Inflammatory macrophage treated with lipopolysaccharide for 1 hour (primary cell): ENCODE measurements around the gene FADS1.
A peak's percentile ranks its signal among the peaks of the same experiment; 100 is the strongest.

Experiments used
- DNase-seq, 2 donors: peaks; one replicate each; pipeline ENCODE4 v3.0.0-alpha.2; 2020 to 2022

The FADS1 gene

DNA sequence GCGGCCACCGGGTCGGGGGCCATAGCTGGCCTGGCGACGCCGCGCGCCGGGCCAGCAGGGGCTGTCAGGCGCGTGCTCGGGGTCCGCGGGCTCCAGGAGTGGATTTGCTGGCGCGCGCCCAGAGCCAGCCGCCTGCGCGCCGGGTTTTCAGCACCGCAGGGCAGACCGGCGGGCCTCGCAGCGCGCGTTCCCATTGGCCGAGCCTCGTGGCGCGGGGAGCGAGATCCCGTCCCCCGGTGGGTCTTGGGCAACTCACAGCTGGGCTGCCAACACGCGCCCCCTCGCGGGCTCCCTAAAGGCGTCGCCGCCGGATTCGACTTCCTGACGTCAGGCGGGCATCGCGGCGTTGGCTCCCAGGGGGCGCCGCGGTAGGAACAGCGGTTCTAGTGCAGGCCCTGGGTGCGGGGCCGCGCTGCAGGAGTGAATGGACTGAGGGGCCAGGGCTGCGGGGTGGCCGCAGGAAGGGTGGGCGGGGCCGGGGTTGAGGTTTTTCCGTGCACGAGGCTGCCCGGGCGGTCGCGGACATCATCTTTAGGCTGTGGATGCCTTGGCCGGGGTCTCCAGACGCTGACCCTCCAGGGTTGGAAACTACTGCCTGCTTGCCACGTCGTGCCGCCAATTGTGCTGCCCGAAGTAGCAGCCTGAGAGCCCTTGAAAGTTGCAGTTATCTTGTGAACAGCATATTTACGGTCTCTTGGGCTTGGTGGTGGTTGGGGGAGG, at the start of gene FADS1:
Gene FADS1 (minus strand): TSS at position 268 of the 720 bp plus-strand sequence. CDS start 74 bp downstream, at position 194.
- DNase-seq: peak; percentile 95 to 97

DNA sequence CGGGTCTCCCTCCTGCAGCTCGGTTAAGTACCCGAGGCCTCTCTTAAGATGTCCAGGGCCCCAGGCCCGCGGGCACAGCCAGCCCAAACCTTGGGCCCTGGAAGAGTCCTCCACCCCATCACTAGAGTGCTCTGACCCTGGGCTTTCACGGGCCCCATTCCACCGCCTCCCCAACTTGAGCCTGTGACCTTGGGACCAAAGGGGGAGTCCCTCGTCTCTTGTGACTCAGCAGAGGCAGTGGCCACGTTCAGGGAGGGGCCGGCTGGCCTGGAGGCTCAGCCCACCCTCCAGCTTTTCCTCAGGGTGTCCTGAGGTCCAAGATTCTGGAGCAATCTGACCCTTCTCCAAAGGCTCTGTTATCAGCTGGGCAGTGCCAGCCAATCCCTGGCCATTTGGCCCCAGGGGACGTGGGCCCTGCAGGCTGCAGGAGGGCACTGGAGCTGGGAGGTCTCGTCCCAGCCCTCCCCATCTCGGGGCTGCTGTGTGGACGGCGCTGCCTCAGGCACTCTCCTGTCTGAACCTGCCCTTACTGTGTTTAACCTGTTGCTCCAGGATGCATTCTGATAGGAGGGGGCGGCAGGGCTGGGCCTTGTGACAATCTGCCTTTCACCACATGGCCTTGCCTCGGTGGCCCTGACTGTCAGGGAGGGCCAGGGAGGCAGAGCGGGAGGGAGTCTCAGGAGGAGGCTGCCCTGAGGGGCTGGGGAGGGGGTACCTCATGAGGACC, 49.6 kb upstream of the FADS1 start:
- DNase-seq: no peak

DNA sequence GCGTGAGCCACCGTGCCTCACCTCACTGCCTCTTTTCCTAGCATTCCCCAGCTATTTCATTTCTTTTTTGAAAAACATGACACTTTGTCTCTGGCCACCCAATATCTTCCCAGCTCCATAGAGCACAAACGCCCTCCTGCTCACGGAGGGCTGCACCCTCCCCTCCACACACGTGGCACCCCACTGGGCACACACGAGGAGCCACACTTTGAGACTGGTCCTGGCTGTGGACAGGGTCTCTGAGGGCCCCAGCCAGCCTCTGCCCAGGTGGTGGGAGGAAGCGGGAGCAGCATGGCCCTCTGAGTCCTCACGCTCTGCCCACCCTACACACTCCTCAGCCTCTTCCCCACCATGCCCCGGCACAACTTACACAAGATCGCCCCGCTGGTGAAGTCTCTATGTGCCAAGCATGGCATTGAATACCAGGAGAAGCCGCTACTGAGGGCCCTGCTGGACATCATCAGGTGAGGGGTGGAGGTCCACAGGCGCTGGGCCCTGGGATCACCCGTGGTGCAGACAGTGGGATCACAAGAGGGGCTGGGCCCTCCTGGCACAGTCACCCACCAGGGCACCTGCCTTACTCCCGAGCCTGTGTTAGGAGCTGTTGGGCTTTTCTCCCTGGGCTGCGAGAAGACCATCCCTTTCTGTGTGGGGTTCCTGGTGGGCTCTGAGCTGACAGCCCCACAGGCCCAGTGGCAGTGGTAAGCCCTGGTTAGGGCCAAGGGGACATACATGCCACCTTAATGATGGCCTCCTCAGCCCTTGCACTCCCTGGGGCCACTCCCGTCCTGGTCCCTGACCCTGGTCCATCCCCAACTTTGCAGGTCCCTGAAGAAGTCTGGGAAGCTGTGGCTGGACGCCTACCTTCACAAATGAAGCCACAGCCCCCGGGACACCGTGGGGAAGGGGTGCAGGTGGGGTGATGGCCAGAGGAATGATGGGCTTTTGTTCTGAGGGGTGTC, 48.3 kb upstream of the FADS1 start:
- DNase-seq: no peak

DNA sequence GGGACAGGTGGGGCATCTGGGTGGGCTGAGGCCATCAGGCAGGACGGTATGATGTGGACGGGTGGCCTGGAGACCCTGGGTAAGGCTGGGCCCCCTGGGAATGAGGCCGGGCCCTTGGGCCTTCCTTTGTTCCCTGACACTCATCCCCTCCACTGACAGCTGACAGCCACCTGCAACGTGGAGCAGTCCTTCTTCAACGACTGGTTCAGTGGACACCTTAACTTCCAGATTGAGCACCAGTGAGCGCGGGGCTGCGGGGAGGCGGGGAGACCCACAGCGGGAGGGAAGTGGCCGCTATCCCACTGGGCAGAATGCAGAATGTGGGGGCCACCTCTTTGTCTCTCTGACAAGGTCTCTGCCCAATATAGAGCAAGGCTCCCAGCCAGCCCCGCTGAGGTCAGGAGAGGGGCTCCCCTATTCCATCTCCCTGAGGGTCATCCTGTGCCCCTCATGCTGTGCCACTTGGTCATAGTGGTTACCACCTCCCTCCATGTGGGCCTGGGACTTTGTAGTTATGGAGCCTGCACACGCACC, 46.8 kb upstream of the FADS1 start:
- no peak for DNase-seq

DNA sequence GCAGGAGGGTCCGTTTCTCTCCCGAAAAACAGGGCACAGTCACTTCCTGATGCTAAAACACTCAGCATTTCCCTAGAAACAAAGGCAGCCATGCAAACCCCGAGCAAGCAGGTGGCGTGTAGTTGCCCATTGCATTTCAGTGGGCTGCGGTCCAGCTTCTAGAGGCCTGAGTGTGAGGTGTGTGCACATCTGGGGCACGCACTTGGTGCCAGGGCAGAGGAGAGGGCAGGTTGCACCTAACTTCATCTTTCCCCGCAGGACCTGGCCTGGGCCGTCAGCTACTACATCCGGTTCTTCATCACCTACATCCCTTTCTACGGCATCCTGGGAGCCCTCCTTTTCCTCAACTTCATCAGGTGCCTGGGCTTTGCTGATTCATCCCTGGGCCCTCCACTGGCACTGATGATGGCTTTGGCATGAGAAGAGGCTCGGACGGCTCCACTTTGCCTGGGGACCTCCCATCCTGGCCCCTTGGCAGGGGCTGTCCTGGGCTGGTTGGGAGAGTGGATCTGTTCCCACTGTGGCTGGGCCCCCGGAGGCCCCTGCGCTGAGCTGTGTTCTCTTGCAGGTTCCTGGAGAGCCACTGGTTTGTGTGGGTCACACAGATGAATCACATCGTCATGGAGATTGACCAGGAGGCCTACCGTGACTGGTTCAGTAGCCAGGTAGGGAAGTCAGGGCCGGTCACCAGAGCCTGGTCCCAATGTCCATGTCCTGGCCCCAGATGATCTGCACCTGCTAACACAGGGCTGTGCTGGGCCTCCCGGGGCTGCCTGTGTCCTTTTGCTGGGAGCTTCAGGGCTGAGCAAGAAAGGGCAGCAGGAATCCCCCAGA, 46.1 kb upstream of the FADS1 start:
- DNase-seq: no peak

DNA sequence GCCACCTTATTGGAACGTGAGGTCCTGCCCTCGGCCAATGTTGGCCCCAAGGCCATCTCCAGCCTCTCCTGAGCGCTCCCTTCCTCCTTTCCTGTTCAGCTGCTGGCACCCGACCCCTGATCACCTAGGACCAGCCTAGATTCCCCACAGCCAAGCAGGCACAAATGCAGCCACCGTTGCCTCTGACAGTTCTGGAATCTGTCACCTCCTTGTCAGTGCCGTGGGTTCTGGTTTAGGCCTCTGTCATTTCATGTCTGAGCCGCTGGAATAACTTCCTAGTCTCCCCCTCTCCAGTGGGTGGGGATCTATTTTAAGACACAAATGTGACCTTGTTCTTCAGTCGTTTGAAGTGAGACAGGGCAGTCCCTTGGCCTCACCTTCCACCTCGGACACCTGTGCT, 44.8 kb upstream of the FADS1 start:
- no peak for DNase-seq

DNA sequence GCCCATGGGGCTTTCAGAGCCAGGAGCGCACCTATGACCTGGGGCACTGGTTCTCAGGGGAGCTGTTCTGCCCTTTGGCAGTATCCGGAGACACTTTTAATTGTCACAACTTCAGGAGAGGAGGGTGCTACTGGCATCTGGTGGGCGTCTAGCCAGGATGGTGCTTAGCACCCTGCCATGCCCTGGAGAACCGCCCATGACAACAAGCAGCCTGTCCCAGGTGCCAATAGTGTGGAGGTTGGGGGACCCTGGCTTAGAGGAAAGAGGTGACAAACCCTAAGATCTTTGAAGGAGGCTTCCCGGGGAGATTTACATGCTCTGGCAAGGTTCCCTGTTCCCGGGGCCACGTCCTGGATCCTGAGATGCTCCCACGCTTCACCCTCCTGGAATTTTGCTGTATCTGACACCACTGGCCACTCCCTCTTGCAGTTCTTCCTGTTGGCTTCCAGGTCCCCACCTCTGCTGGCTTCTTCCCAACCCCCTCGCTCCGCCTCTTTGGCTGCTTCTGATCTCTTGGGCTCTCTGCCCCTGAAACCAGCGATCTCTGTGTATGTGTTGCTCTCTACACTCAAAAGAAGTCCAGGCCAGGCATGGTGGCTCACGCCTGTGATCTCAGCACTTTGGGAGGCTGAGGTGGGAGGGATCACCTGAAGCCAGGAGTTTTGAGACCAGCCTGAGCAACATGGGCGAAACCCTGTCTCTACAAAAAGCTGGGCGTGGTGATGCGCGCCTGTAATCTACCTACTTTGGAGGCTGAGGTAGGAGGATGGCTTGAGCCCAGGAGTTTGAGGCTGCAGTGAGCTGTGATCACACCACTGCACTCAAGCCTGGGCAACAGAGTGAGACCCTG, 43.5 kb upstream of the FADS1 start:
- no peak for DNase-seq

DNA sequence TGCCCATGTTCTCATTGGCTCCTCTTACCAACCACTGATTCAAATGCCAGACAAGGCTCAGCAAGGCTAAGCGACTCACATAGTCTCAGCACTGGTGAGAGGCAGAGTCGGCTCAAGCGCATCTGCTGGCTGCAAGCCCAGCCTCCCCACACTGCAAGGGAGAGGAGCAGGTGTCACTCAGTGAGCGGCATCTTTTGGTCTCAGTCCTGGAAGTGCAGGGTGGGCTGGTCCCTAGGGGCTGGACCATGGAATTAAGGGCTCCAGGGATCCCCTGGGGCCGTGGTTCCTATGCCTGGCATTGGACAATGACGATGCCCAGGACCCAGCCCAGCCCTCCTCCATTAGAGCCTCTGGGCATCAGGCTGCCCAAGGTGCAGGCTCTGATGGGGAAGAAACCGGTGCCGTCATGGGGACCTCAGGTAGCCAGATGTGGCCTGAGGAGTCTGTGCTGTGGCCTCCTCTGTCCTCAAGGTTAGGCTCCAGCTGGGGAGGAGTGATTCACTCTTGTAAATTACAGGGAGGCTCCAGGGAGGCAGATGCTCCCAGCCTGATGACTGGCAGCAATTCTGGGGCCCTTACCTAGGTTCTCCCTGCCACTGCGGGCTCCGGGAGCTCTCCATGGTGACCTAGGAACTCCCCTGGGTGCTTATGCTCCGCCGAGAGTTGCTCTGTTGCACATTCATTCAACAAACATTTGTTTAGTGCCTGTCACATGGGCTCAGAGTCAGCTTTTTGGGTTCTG, 39.3 kb upstream of the FADS1 start:
- DNase-seq: no peak

DNA sequence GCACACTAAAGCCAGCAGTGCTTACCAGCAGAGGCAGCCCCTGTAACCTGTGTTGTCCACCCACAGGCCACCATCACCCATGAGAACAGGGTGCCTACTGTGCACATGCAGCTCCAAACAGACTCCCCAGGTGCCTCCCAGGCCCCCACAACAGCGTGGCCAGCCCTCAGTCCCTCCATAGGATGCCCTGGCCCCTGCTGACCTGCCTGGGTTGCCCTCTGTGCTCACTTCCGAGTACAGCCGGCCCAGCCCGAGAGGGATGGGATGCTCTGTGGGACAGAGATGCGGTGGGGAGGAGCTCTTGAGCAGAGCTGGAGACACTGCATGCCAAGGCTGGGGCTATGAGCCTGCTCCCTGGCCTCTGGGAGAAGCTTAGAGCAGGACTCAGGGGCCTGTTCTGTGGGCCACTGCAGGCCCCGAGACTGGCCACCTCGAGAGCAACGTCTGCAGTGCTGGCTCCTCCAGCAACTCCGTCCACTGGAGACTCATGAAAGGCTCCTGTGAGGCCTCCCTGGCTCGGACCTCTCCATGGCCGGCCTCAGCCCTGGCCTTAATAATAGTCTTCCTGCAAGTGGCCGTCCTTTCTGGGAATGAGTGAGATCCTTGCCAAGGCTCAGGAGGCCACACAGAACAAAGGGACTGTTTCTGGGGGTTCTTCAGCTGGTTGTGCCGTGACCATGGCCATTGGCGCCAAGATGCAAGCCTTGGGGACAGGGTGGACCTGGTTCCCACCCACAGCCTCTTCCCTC, 38.3 kb upstream of the FADS1 start:
- no peak for DNase-seq

DNA sequence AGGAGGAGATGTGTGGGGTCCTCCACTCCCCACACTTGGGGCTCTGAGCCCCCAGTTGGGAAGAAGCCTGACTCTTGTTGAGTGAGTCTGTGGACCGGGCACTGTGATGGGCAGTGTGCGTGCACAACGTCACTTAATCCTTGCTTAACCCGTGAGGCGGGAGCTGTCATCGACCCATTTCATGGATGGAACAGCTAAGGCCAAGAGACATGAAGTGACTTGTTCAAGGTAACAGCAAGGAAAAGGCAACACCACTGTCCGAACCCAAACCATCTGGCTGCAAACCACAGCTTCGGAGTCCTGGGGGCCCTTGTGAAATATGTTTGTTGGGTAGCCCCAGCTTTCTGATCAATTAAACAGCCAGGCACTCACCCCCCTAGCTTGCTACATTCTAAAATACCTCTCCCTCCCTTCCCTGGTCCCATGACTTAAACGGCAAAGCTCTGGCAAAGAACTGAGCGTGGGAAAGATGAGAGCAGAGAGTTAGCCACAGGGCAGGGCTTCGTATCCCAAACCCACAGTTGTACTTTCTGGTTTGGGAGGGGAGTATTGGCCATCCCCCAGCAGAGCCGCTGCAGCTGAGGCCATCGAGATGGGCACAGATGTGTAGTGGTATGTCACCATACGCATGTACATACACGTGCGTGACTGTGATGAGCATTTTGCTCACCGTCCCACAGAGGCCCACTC, 37.5 kb upstream of the FADS1 start:
- DNase-seq: no peak

DNA sequence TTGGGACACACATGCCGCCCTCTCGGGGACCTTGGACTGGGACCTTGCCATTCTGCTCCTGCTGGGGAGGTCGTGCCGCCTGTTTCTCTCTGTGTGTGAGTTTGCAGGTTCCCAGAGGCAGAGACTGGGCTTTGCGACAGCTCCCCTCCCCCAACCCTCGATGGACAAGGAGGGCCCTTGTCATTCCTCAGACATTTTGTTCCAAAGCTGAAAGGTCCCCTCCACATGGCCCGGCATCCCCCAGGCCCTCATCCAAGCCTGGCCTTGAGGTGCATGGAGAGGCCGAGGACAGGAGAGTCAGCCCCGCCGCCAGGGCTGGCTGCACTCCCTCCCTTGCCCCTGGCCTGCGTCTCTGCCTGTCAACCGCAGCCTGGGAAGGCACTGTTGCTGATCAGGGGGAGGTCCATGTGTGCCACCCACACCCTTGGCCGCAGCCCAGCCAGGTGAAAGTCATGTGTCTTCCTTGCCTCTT, 36.9 kb upstream of the FADS1 start:
- DNase-seq: no peak

DNA sequence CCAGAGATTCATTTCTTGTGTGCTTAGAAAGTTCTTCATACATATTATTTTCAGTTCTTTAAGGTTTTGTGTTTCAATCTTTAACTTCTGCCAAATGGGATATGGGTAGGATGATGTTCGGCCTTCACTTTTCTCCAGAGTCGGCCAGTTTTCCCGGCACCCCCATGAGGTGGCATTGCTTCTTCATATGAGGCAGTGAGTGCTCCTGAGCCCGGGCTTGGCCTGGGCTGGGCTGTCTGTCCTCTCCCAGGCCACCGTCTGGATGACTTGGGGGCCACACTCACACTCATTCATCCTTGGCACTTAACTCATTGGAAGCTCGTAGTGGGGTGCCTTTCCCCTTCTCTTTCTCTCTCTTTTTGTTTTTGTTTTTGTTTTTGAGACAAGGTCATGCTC, 35.1 kb upstream of the FADS1 start:
- no peak for DNase-seq

DNA sequence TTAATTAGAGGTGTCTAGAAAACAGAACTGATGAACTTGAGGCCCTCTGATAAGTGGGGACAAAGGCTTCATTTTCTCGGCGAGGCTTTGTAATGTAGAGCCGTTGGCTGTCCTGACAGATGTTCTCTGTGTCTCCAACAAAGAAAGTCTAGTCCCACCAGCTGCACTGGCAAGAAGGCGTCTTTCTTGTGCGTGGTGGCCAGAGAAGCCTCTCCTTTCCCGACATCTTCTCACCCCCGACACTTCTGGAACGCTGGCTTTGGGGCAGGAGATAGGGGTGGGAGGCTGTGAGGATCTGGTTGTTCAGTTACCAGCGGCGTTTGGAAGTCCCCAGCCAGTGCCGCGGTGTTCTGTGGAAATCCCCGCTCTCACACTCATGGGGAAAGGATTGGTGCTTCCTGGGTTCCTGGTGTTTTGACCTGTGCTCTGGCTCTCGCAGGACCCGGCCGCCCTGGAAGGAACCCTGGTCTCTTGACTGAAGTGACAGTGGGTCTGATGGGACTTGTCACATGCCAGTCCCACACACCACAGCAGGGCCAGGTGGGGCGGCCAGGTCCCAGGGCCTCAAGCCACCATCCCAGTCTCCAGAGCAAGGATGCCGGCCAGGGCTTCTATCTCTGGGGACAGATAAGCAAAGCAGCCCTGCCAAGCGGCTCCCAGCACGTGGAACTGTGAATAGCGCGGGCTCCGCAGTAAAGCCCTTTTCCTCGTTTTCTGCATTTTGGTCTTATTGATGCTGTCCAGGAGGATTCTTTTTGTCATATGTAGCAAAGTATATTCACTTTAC, 34.5 kb upstream of the FADS1 start:
- no peak for DNase-seq

DNA sequence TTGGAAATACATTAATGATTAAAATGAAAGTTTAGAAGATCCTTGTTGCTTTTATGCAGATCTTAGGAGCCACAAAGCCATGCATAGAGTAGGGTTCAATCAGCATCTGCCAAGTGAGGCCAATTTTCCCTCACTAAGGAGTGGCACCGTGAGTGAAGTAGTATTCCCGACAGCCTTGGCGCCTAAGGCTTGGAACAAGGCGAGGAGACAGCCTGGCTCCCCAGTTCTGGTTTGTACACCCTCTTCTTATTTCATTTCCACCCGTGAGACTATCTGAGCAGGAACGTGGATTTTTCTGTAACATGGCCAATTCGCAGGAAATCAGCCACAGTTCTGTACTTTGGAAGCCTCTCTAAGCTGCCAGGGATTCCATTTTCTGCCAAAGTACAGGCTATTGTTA, 33.9 kb upstream of the FADS1 start:
- DNase-seq: no peak

DNA sequence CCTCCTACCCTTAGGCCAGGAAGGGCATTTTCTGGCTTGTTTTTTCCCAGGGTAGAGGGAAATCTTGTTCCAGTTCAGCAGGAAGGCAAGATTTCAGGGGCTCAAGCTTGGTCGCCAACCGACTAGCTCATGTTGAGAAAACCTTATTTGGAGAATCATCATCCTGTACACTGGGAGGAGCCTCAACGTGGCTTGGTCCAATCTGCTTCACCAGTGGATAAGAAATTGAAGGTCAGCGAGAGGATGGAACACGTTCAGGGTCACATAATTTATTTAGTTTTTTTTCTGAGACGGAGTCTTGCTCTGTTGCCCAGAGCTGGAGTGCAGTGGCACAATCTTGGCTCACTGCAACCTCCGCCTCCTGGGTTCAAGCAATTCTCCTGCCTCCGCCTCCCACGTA, 31.8 kb upstream of the FADS1 start:
- DNase-seq: no peak

DNA sequence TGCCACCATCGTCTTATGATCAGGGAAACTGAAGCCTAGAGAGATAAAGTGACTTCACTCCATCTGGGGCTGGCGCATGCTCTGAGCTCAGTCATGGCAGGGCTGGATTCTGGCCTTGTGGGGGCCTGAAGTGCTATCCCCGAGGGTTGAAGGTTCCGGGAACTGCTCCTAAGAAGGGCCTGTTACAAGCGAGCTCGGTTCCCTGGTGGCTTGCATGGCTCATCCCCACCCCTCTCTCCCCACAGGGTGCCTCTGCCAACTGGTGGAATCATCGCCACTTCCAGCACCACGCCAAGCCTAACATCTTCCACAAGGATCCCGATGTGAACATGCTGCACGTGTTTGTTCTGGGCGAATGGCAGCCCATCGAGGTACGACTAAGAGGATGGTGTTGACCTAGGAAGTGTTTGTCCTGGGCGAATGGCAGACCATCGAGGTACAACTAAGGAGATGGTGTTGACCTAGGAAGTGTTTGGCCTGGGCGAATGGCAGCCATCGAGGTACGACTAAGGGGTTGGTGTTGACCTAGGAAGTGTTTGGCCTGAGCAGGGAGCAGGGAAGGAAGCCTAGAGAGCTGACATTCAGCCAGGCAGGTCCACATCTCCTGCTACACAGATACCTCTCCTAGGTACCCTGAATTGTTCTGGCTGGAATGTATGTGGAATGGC, 31.2 kb upstream of the FADS1 start:
- no peak for DNase-seq

DNA sequence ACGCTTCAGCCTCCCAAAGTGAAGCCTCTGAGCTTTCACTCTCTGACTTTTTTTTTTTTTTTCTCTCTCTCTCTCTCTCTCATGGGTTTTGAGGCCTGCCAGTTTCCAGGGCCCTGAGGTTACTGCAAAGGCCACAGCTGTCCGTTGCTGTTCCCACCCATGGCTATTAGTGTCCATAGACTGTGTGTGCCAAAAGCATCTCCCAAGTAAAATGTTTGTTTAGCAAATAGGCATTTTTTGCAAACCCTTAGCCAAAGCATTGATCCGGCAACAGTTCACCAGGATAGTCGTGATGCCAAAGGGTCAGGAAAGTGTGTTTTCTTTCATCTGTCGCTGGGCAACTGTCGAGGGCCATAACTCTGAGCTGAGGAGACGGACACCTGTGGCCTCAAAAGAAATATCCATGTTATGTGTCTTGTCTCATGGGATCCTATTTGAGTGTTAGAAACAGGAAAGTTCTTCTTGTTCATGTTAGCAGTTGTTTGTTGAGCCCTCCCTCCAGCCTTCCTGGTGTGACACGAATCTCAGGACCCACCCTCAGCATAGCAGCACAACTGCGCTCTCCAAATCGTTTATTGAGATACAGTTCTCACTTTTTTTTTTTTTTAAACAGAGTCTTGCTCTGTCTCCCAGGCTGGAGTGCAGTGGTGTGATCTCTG, 29.7 kb upstream of the FADS1 start:
- no peak for DNase-seq
